PC-3 (cell line): ENCODE results near the gene C11orf58. TPM values are rescaled to one million over a fixed set of nuclear protein-coding genes. Genes with fewer than 3 reads are reported as not detected.

Experiments
- ATAC-seq: fragments of 200-7000 bp; cut with Tn5 transposase; 2 replicates; pipeline ENCODE4 v1.9.1; 2020; ENCODE audit warnings: mild to moderate bottlenecking, moderate library complexity
- BruUV-seq: library from RNA; stranded (reverse); fragments of 400-500 nt; replicated peaks from 2 replicates; lab custom pipeline; 2021; lab: Mats Ljungman, UMichigan
- CTCF ChIA-PET: fragments of 300-600 bp; sonication (Branson Sonifier 250); formaldehyde crosslinking; loops from one replicate; lab custom pipeline; 2022; ENCODE audit warnings: antibody characterized with exemption; lab: Charles Lee
- POLR2A ChIA-PET: fragments of 300-600 bp; sonication (Branson Sonifier 250); formaldehyde crosslinking; loops from one replicate; lab custom pipeline; 2022; ENCODE audit warnings: antibody characterized with exemption; ENCODE audit not compliant: unreplicated experiment; lab: Charles Lee
- DNase-seq: peaks from one replicate; pipeline ENCODE4 v3.0.0-alpha.2; 2015
- H2AFZ ChIP-seq: fragments of 300-600 bp; sonication (generic); 2 replicates; pipeline ENCODE4 v1.6.0; 2016; ENCODE audit warnings: antibody characterized with exemption, low read length
- H3F3A ChIP-seq: fragments of 300-600 bp; sonication (generic); one replicate; pipeline ENCODE4 v1.6.0; 2017; ENCODE audit warnings: antibody characterized with exemption, low read length, control low read depth, mild to moderate bottlenecking; ENCODE audit not compliant: unreplicated experiment
- H3K27ac ChIP-seq: fragments of 300-600 bp; sonication (generic); 2 replicates; pipeline ENCODE4 v1.5.1; 2016; ENCODE audit warnings: mild to moderate bottlenecking, low read length
- H3K27me3 ChIP-seq: fragments of 300-600 bp; sonication (generic); 2 replicates; pipeline ENCODE4 v1.6.1; 2016; ENCODE audit warnings: low read length, mixed read lengths
- H3K36me3 ChIP-seq: fragments of 300-600 bp; sonication (generic); 2 replicates; pipeline ENCODE4 v1.6.1; 2016; ENCODE audit warnings: low read depth, mixed run types, low read length, mixed read lengths
- H3K4me1 ChIP-seq: fragments of 300-600 bp; sonication (generic); 2 replicates; pipeline ENCODE4 v1.5.1; 2016; ENCODE audit warnings: low read length; ENCODE audit not compliant: insufficient read depth
- H3K4me2 ChIP-seq: fragments of 300-600 bp; sonication (generic); 2 replicates; pipeline ENCODE4 v1.6.0; 2016; ENCODE audit warnings: low read length
- H3K4me3 ChIP-seq: fragments of 300-600 bp; sonication (generic); 2 replicates; pipeline ENCODE4 v1.5.1; 2016; ENCODE audit warnings: mild to moderate bottlenecking, low read length, mixed read lengths
- H3K79me2 ChIP-seq: fragments of 300-600 bp; sonication (generic); 2 replicates; pipeline ENCODE4 v1.6.1; 2017; ENCODE audit warnings: low read length, mixed read lengths
- H3K9ac ChIP-seq: fragments of 300-600 bp; sonication (generic); 2 replicates; pipeline ENCODE4 v1.6.0; 2016; ENCODE audit warnings: mild to moderate bottlenecking, low read length
- H3K9me2 ChIP-seq: fragments of 300-600 bp; sonication (generic); replicated peaks from 2 replicates; pipeline ENCODE4 v1.6.1; 2016; ENCODE audit warnings: mixed run types, low read length, mixed read lengths
- H3K9me3 ChIP-seq: fragments of 300-600 bp; sonication (generic); 2 replicates; pipeline ENCODE4 v1.6.1; 2016; ENCODE audit warnings: low read length, mixed read lengths
- H4K20me1 ChIP-seq: fragments of 300-600 bp; sonication (generic); 2 replicates; pipeline ENCODE4 v1.6.1; 2016; ENCODE audit warnings: low read length, mixed read lengths
- EZH2 ChIP-seq: fragments of 300-600 bp; sonication (generic); IDR thresholded peaks from one replicate; pipeline ENCODE4 v1.6.1; 2017; ENCODE audit warnings: antibody characterized with exemption, mild to moderate bottlenecking, low read length; ENCODE audit not compliant: unreplicated experiment
- EZH2phosphoT487 ChIP-seq: fragments of 300-600 bp; sonication (generic); IDR thresholded peaks from 2 replicates; pipeline ENCODE4 v1.6.1; 2018; ENCODE audit warnings: mild to moderate bottlenecking, antibody characterized with exemption, low read length, borderline replicate concordance
- intact Hi-C: fragments of 100-400 bp; cut with micrococcal nuclease; formaldehyde crosslinking; loops from 2 replicates; pipeline ENCODE4 v1.9.0; 2023
- total RNA-seq: library from RNA; depleted of rRNA; stranded (reverse); fragments of >200 nt; gene quantifications from 2 replicates; pipeline ENCODE4 v1.2.3, GENCODE V29; 2014
- TF ChIP-seq, protein P1 (sequence below): fragments of 300-600 bp; sonication (generic); conservative IDR thresholded peaks from 2 replicates; pipeline ENCODE4 v1.5.1; 2017; ENCODE audit warnings: antibody characterized with exemption, low read depth, mild to moderate bottlenecking, low read length

C11orf58 gene
- total RNA-seq, 1 experiment from 2014 or later: 157 TPM

- BruUV-seq: no TSS peak
These were observed 28.7 kb downstream of the C11orf58 start for GRCh38 chr11:16767137-16767536.

GRCh38 chr11:16767957-16768356 is 29.5 kb downstream of the C11orf58 start:
- no peaks in the 10 kb centered on the region for H3K4me1 ChIP-seq
- H3K79me2 ChIP-seq: no peaks in the 10 kb centered on the region
- H3K27me3 ChIP-seq: no peaks in the 10 kb centered on the region
- no peak for DNase-seq
- CTCF ChIA-PET: no interaction called here
- H3K4me2 ChIP-seq: no peak overlapping the region
- no peaks in the 10 kb centered on the region for H3K9me3 ChIP-seq
- H3K9me2 ChIP-seq: no peaks in the 10 kb centered on the region
- intact Hi-C loops: no loop called here
- no peak overlapping the region for H3K9ac ChIP-seq
- H3K4me3 ChIP-seq: no peak overlapping the region
- no peak for ATAC-seq
- H3F3A ChIP-seq: no peaks in the 10 kb centered on the region
- H3K27ac ChIP-seq: no peak overlapping the region
- POLR2A ChIA-PET: no interaction called here
- TF ChIP-seq, protein P1, sequence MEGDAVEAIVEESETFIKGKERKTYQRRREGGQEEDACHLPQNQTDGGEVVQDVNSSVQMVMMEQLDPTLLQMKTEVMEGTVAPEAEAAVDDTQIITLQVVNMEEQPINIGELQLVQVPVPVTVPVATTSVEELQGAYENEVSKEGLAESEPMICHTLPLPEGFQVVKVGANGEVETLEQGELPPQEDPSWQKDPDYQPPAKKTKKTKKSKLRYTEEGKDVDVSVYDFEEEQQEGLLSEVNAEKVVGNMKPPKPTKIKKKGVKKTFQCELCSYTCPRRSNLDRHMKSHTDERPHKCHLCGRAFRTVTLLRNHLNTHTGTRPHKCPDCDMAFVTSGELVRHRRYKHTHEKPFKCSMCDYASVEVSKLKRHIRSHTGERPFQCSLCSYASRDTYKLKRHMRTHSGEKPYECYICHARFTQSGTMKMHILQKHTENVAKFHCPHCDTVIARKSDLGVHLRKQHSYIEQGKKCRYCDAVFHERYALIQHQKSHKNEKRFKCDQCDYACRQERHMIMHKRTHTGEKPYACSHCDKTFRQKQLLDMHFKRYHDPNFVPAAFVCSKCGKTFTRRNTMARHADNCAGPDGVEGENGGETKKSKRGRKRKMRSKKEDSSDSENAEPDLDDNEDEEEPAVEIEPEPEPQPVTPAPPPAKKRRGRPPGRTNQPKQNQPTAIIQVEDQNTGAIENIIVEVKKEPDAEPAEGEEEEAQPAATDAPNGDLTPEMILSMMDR: no peak
- TF ChIP-seq EZH2phosphoT487 (no peak), EZH2 (no peak)
- BruUV-seq: no TSS peak
- H3K36me3 ChIP-seq: no peaks in the 10 kb centered on the region
- no peaks in the 10 kb centered on the region for H4K20me1 ChIP-seq
- no peak overlapping the region for H2AFZ ChIP-seq

More at GRCh38 chr11:16767137-16767536, 28.7 kb downstream of the C11orf58 start:
- Histone ChIP-seq H3F3A (no peaks in the 10 kb centered on the region), H3K27ac (no peak overlapping the region), H3K4me1 (no peaks in the 10 kb centered on the region), H3K4me3 (no peak overlapping the region), H3K9me2 (no peaks in the 10 kb centered on the region), H3K36me3 (no peaks in the 10 kb centered on the region), H3K79me2 (no peaks in the 10 kb centered on the region), H2AFZ (no peak overlapping the region), H3K27me3 (no peaks in the 10 kb centered on the region), H3K9me3 (no peaks in the 10 kb centered on the region), H4K20me1 (no peaks in the 10 kb centered on the region), H3K9ac (no peak overlapping the region), H3K4me2 (no peak overlapping the region)
- no peak for DNase-seq
- ChIA-PET POLR2A (interaction anchor here (0.6 kb wide), 1 partner anchor 1957 kb away, joined by 3 read pairs; no protein-coding TSS in a partner anchor), CTCF (no interaction called here)
- intact Hi-C loops: no loop called here
- TF ChIP-seq, protein P1: no peak
- no peak for TF ChIP-seq EZH2
- TF ChIP-seq EZH2phosphoT487: no peak
- ATAC-seq: no peak

DNA sequence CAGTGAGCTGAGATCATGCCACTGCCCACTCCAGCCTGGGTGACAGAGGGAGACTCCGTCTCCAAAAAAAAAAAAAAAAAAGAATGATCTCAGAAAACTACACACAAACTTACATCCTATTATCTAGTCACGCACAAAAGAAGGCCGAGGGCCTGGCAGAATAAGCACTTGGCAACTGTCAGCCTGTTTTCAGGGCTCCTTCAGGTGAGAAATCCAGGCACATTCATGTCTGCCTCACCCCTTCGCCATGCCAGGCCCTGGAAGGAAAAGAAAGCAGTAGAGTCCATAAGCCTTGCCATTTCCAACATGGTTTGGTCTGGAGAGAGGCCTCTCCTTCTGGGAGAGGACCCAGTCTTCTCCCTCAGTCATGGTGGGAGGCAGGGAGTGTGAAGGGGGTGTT is 30.9 kb downstream of the C11orf58 start:
- no peaks in the 10 kb centered on the region for H3K9me2 ChIP-seq
- no peak overlapping the region for H3K9ac ChIP-seq
- ChIA-PET CTCF (no interaction called here), POLR2A (no interaction called here)
- H4K20me1 ChIP-seq: no peaks in the 10 kb centered on the region
- H3K36me3 ChIP-seq: no peaks in the 10 kb centered on the region
- H3K4me2 ChIP-seq: no peak overlapping the region
- H3K4me1 ChIP-seq: no peaks in the 10 kb centered on the region
- BruUV-seq: no TSS peak
- DNase-seq (no peak), ATAC-seq (no peak)
- H3K9me3 ChIP-seq: no peaks in the 10 kb centered on the region
- intact Hi-C loops: no loop called here
- H3K27ac ChIP-seq: no peak overlapping the region
- H3K27me3 ChIP-seq: no peaks in the 10 kb centered on the region
- H3K79me2 ChIP-seq: no peaks in the 10 kb centered on the region
- H3K4me3 ChIP-seq: no peak overlapping the region
- TF ChIP-seq EZH2phosphoT487 (no peak), EZH2 (no peak)
- TF ChIP-seq, protein P1: no peak
- no peak overlapping the region for H2AFZ ChIP-seq
- H3F3A ChIP-seq: no peaks in the 10 kb centered on the region
